Muscle layer of duodenum (tissue), 2 donors: ENCODE results near the gene CBL.

Experiments
- H3K27ac ChIP-seq: one replicate; pipeline ENCODE4 v1.7.0; 2013; ENCODE audit warnings: mild to moderate bottlenecking, low read length
- H3K27me3 ChIP-seq: one replicate; pipeline ENCODE4 v1.7.0; 2013; ENCODE audit warnings: low read depth, mild to moderate bottlenecking, control low read depth, low read length
- H3K36me3 ChIP-seq, 2 donors: one replicate each; pipeline ENCODE4 v1.7.0; 2013; ENCODE audit warnings: low read length in 2 of 2, control low read depth in 1 of 2, mild to moderate bottlenecking in 1 of 2; ENCODE audit not compliant: insufficient read depth in 2 of 2, control insufficient read depth in 1 of 2
- H3K4me1 ChIP-seq, 2 donors: one replicate each; pipeline ENCODE4 v1.7.0; 2013; ENCODE audit warnings: low read length in 2 of 2, mild to moderate bottlenecking in 2 of 2, control low read depth in 1 of 2, moderate library complexity in 1 of 2; ENCODE audit not compliant: insufficient read depth in 2 of 2, control insufficient read depth in 1 of 2
- H3K4me3 ChIP-seq, 2 donors: one replicate each; pipeline ENCODE4 v1.7.0; 2013; ENCODE audit warnings: low read length in 2 of 2, low read depth in 1 of 2, mild to moderate bottlenecking in 1 of 2
- H3K9me3 ChIP-seq, 2 donors: one replicate each; pipeline ENCODE4 v1.7.0; 2013; ENCODE audit warnings: low read length in 2 of 2, control low read depth in 1 of 2, mild to moderate bottlenecking in 1 of 2; ENCODE audit not compliant: control insufficient read depth in 1 of 2
- donor health status: healthy.

The CBL gene

DNA sequence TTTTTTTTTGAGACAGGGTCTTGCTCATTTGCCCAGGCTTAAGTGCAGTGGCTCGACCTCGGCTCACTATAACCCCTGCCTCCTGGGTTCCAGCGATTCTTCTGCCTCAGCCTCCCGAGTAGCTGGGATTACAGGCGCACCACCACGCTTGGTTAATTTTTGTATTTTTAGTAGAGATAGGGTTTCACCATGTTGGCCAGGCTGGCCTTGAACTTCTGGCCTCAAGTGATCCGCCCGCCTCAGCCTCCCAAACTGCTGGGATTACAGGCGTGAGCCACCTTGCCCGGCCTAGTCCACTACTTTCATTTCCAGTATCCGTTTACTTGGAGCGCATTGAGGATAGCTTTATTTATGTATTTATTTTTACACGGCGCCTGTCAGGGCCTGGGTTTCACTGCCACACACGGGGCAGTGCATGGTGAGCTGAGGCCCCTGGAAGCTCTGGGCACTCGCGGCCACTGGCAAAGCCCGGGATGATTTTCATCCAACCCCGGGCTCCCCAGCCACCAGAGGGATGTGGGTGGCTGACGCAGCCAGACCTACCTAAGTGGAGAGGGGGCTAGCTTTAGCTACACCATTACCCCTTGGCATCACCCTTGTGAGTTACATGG lies 116.9 kb downstream of the CBL start:
- H3K27me3 ChIP-seq, result peaks cover 8% of the 10 kb centered on the region
- no peaks in the 10 kb centered on the region for H3K36me3 ChIP-seq
- peaks cover 11 to 35% of the 10 kb centered on the region in 2 donors for H3K4me1 ChIP-seq
- H3K27ac ChIP-seq, result no peak overlapping the region
- H3K4me3 ChIP-seq, result no peak overlapping the region
- no peaks in the 10 kb centered on the region for H3K9me3 ChIP-seq

DNA sequence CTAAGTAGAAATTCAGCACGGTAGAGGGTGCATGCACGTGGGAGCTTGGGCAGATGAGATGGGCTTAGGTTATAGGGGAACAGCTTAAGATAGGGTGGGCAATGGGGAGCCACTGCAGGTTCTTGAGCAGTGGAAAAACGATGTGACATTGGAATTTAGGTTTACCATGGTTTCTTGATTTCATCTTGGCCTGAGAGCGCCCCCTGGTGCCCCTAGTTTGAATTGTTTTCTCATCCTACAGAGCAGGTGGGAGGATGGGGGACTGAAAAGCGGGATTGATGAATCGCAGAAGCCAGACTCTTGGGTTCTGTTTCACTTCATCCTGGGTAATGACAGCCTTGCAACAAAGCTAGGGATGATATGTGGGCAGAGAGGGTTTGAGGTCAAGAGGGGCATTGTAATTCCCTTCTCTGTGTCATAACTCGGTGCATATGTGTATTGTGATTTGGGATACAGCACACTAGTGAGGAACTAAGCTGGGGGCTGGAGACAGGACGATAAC lies 117.4 kb downstream of the CBL start:
- peaks cover 9 to 30% of the 10 kb centered on the region in 2 donors for H3K4me1 ChIP-seq
- H3K4me3 ChIP-seq, result no peak overlapping the region
- H3K9me3 ChIP-seq, result no peaks in the 10 kb centered on the region
- no peaks in the 10 kb centered on the region for H3K36me3 ChIP-seq
- peaks cover 7% of the 10 kb centered on the region for H3K27me3 ChIP-seq
- no peak overlapping the region for H3K27ac ChIP-seq

DNA sequence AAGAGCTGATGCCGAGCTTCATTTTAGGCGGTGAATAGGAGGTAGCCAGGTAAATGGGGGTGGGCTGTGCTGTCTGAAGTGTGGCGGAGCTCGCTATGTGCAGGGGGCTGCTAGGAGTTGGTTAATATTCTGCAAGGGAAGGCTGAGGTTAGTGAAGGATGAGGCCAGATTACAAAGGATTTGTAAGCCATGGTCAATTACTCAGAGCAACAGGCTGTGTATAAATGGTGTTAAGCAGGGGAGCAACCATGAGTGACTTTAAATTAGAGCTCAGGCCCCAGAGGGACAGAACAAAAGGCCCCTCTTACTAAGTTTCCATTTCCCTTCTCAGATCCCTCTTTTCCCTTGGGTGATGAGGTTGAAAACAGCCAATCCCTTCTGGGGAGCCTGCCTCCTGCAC lies 118.0 kb downstream of the CBL start:
- Histone ChIP-seq H3K27ac (no peak overlapping the region), H3K27me3 (peaks cover 4% of the 10 kb centered on the region)

DNA sequence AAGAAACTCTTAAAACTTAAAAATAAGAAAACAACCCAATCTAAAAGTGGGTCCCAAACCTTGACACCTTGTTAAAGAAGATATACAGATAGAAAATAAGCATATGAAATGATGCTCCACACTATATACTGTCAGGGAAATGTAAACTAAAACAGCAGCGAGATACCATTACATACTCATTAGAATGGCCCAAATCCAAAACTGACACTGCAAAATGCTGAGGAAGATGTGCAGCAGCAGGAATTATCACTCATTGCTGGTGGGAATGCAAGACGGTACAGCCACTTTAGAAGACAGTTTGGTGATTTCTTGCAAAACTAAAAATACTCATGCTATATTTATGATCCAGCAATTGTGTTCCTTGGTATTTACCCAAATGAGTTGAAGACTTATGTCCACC lies 123.2 kb downstream of the CBL start:
- Histone ChIP-seq H3K36me3 (no peaks in the 10 kb centered on the region), H3K27ac (no peak overlapping the region), H3K27me3 (no peaks in the 10 kb centered on the region), H3K4me3 (no peak overlapping the region), H3K4me1 (no peaks in the 10 kb centered on the region), H3K9me3 (no peaks in the 10 kb centered on the region)

More for the DNA sequence above, 118.0 kb downstream of the CBL start:
- H3K36me3 ChIP-seq, result no peaks in the 10 kb centered on the region
- H3K9me3 ChIP-seq, result no peaks in the 10 kb centered on the region
- H3K4me1 ChIP-seq, result peaks cover 9 to 25% of the 10 kb centered on the region in 2 donors
- no peak overlapping the region for H3K4me3 ChIP-seq

DNA sequence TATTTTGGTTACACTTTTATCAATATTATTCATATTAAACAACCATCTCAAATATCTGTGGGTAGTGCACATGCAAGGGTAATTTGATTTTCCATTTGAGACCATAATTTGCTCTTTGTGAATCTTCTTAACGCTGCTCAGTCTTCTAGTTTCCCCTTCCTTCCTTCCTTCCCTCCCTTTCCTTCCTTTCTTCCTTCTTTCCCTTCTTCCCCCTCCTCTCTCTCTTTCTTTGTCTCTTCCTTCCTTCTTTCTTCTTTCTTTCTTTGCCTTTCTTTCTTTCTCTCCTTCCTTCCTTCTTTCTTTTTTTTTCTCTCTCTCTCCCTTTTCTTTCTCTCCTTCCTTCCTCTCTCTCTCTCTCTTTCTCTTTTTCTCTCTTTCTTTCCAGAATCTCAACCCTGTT lies 124.1 kb downstream of the CBL start:
- H3K4me3 ChIP-seq, result no peak overlapping the region
- no peak overlapping the region for H3K27ac ChIP-seq
- H3K27me3 ChIP-seq, result no peaks in the 10 kb centered on the region
- H3K4me1 ChIP-seq, result peaks cover 5% of the 10 kb centered on the region in 2 donors
- no peaks in the 10 kb centered on the region for H3K9me3 ChIP-seq
- no peaks in the 10 kb centered on the region for H3K36me3 ChIP-seq

DNA sequence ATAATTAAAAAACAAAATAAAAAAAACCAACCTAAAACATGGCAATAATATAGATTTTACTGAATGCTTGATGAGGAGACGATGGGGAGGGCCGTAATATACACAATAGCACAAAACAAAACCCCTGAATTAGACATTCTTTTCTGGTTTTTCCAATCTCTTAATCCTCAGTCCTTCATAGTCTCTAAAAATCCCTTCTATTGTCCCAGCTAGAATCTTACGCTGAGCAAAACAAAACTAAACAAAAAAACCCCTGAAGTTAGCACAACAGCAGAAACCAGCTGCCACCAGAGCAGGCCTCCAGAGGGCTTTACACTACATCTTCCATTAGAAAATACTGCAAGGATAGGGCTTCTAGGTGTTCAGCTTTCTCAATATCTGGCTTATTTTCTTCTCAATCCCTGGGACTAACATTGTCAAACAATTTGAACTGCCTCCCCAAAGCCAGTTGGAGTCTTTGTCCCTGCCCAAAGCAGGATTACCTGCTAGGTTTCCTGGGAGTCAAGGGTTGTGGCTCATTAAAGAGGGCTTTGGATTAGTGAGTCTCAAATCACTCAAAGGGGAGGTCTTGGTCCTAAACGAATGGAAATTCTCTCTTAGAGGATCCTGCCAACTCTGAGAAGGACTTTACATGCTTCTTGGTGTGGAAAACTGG lies 126.1 kb downstream of the CBL start:
- Histone ChIP-seq H3K27ac (no peak overlapping the region), H3K4me1 (peaks cover 9 to 24% of the 10 kb centered on the region in 2 donors), H3K27me3 (no peaks in the 10 kb centered on the region), H3K4me3 (no peak overlapping the region), H3K9me3 (no peaks in the 10 kb centered on the region), H3K36me3 (no peaks in the 10 kb centered on the region)

DNA sequence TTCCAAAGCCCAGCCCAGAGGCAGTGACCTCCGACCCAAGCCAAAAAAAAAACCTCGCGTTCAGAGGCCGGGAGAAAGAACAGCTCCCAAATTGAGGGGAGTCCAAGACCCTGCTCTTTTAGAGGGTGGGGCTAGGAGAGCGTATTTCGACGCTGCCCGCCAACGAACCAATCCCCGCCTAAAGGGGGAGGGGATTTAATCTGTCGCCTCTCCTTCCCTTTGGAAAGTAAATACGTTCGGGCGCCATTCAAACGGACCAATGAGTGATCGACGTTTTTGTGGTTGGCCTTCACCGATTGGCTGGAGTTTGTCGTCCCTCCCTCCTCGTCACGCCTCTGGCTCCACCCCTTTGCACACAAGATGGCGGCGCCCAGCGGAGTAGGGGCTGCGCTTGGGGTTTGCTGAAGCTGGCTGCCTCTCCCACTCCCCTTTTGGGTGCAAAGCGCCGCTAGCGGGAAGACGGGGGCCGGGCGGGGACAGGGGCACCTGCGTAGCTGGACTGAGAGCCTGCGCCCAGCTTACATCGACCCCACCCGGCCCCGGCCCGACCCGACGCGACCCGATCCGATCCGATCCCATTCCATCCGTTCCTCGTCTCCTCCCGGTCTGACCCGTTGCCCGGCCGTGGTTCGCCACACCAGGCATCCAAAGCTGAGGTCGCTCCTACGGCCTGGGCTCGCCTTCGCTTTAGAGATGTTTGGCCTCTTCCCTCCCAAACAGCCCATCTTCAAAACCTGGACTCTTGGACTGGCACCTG lies 128.2 kb downstream of the CBL start, which contains the start of gene RNF26:
Gene RNF26 (plus strand): TSS at position 354 of the 757 bp plus-strand sequence. CDS start 596 bp downstream, outside the sequence.
- peak within 1 kb of the TSS; percentile 76 for H3K27ac ChIP-seq
- H3K36me3 ChIP-seq, result no peaks in the 10 kb centered on the region
- H3K4me1 ChIP-seq, result peaks cover 12 to 45% of the 10 kb centered on the region in 2 donors
- H3K4me3 ChIP-seq, result peak within 1 kb of the TSS; percentile 81 to 86
- no peaks in the 10 kb centered on the region for H3K9me3 ChIP-seq
- no peaks in the 10 kb centered on the region for H3K27me3 ChIP-seq

DNA sequence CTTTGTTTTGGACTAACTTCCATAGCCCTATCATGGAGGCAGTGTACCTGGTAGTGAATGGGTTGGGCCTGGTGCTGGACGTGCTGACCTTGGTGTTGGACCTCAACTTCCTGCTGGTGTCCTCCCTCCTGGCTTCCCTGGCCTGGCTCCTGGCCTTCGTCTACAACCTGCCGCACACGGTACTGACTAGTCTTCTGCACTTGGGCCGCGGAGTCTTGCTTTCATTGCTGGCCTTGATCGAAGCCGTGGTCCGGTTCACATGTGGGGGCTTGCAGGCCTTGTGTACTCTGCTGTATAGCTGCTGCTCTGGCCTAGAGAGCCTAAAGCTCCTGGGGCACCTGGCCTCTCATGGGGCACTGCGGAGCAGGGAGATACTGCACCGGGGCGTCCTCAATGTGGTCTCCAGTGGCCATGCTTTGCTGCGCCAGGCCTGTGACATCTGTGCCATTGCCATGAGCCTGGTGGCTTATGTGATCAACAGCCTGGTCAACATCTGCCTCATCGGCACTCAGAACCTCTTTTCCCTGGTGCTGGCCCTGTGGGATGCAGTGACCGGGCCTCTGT lies 129.0 kb downstream of the CBL start:
- H3K4me3 ChIP-seq, result peak overlapping the region; percentile 81 to 86
- H3K27ac ChIP-seq, result peak overlapping the region; percentile 76
- peaks cover 12 to 53% of the 10 kb centered on the region in 2 donors for H3K4me1 ChIP-seq
- H3K36me3 ChIP-seq, result no peaks in the 10 kb centered on the region
- H3K27me3 ChIP-seq, result no peaks in the 10 kb centered on the region
- H3K9me3 ChIP-seq, result no peaks in the 10 kb centered on the region

DNA sequence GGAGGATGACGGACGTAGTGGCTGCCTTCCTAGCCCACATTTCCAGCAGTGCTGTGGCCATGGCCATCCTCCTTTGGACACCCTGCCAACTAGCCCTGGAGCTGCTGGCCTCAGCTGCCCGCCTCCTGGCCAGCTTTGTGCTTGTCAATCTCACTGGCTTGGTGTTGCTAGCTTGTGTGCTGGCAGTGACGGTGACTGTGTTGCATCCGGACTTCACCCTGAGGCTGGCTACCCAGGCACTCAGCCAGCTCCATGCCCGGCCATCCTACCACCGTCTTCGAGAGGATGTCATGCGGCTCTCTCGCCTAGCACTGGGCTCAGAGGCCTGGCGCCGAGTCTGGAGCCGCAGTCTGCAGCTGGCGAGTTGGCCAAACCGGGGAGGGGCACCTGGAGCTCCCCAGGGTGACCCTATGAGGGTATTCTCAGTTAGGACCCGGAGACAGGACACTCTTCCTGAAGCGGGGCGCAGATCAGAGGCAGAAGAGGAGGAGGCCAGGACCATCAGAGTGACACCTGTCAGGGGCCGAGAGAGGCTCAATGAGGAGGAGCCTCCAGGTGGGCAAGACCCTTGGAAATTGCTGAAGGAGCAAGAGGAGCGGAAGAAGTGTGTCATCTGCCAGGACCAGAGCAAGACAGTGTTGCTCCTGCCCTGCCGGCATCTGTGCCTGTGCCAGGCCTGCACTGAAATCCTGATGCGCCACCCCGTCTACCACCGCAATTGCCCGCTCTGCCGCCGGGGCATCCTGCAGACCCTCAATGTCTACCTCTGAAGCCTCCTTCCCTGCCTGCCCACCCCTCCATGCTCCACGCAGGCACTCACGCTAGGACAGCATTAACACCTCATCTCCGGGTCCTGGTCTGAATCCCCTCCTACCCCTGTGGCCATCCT lies 129.8 kb downstream of the CBL start:
- Histone ChIP-seq H3K4me3 (peak overlapping the region; percentile 81 to 86), H3K27ac (no peak overlapping the region), H3K4me1 (peaks cover 12 to 59% of the 10 kb centered on the region in 2 donors)

DNA sequence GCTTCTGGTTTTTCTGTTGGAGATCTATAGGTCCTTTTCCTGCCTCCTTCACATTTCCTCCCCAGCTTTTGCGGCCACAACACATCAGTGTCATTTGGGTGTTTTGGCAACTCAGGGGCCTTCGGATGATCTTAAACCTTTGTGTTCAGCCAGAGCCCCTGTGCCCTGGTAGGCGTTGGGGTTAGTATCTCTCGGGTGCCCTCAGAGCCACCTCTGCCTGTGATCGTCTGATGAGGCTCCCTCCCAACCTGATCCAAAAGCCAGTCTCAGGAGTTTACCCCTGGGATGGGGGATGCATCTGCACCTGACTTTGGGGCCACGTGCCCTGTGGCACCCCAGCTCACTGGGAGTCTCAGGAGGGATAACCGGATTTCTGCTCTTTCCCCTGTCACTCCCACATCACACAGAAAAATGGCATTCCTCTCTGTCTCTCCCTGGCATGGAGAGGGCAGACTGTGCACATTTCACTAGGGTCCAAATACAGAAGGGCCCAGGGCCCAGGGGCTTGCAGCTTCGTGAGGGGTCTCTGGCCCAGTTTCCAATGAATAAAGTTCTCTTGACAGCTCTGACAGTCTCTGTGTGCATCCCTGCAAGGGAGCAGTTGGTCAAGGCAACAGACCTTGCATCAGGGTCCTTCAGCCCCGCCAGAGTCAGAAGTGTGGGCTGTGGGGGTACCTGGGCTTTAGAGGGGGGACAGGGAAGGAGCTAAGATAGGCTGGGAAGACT lies 130.8 kb downstream of the CBL start:
- H3K9me3 ChIP-seq, result no peaks in the 10 kb centered on the region
- peak overlapping the region; percentile 40 for H3K27ac ChIP-seq
- peaks cover 12 to 66% of the 10 kb centered on the region in 2 donors for H3K4me1 ChIP-seq
- no peak overlapping the region for H3K4me3 ChIP-seq
- no peaks in the 10 kb centered on the region for H3K36me3 ChIP-seq
- H3K27me3 ChIP-seq, result no peaks in the 10 kb centered on the region

More for the DNA sequence above, 129.8 kb downstream of the CBL start:
- H3K36me3 ChIP-seq, result no peaks in the 10 kb centered on the region
- H3K9me3 ChIP-seq, result no peaks in the 10 kb centered on the region
- no peaks in the 10 kb centered on the region for H3K27me3 ChIP-seq
